DND-41 (cell line): ENCODE results near the gene SELENOK.

Experiments
- ATAC-seq: fragments of 200-7000 bp; cut with Tn5 transposase; 3 replicates; pipeline ENCODE4 v1.9.1; 2021; ENCODE audit warnings: low read depth; ENCODE audit not compliant: insufficient read depth
- DNase-seq: peaks from one replicate; pipeline ENCODE4 v3.0.0-alpha.2; 2020
- H2AFZ ChIP-seq: 2 replicates; pipeline ENCODE4 v1.6.0; 2012; ENCODE audit warnings: low read depth, low read length
- H3K27ac ChIP-seq: 2 replicates; pipeline ENCODE4 v1.5.1; 2012; ENCODE audit warnings: low read length, inconsistent platforms
- H3K27me3 ChIP-seq: fragments of 200-600 bp; sonication (generic); 2 replicates; pipeline ENCODE4 v1.6.0; 2012; ENCODE audit warnings: low read length, mild to moderate bottlenecking, inconsistent platforms; ENCODE audit not compliant: insufficient read depth, poor library complexity
- H3K36me3 ChIP-seq: 2 replicates; pipeline ENCODE4 v1.5.1; 2012; ENCODE audit warnings: low read length, inconsistent platforms; ENCODE audit not compliant: insufficient read depth
- H3K4me1 ChIP-seq: 2 replicates; pipeline ENCODE4 v1.5.1; 2012; ENCODE audit warnings: mild to moderate bottlenecking, low read length; ENCODE audit not compliant: insufficient read depth
- H3K4me2 ChIP-seq: 2 replicates; pipeline ENCODE4 v1.6.0; 2012; ENCODE audit warnings: mild to moderate bottlenecking, moderate library complexity, low read length, inconsistent platforms; ENCODE audit not compliant: insufficient read depth
- H3K4me3 ChIP-seq, 2 experiments: fragments of 200-600 bp in 1 of 2; shearing (Covaris generic) in 1 of 2; 2 replicates each; pipeline ENCODE4 v1.5.1; 2012 to 2016; ENCODE audit warnings: inconsistent platforms in 2 of 2, low read length in 2 of 2, mild to moderate bottlenecking in 2 of 2, low read depth in 1 of 2, moderate library complexity in 1 of 2
- H3K79me2 ChIP-seq: 2 replicates; pipeline ENCODE4 v1.6.0; 2012; ENCODE audit warnings: low read length, inconsistent platforms; ENCODE audit not compliant: insufficient read depth
- H3K9ac ChIP-seq: 2 replicates; pipeline ENCODE4 v1.6.0; 2012; ENCODE audit warnings: low read depth, mild to moderate bottlenecking, inconsistent platforms, low read length, moderate library complexity
- H3K9me3 ChIP-seq: 2 replicates; pipeline ENCODE4 v1.5.1; 2012; ENCODE audit warnings: low read length, moderate library complexity, mild to moderate bottlenecking, inconsistent platforms; ENCODE audit not compliant: insufficient read depth, severe bottlenecking
- H4K20me1 ChIP-seq: 2 replicates; pipeline ENCODE4 v1.6.0; 2012; ENCODE audit warnings: low read length; ENCODE audit not compliant: insufficient read depth
- CTCF ChIP-seq: IDR thresholded peaks from 2 replicates; pipeline ENCODE4 v1.5.1; 2012; ENCODE audit warnings: borderline replicate concordance, low read length, moderate library complexity, mild to moderate bottlenecking; ENCODE audit not compliant: poor library complexity, severe bottlenecking; ENCODE audit errors: extremely low read depth
- EZH2 ChIP-seq: IDR thresholded peaks from 3 replicates; pipeline ENCODE4 v1.6.1; 2012; ENCODE audit warnings: borderline replicate concordance, low read depth, mild to moderate bottlenecking, moderate library complexity, low read length, inconsistent platforms; ENCODE audit not compliant: severe bottlenecking

The SELENOK gene

DNA sequence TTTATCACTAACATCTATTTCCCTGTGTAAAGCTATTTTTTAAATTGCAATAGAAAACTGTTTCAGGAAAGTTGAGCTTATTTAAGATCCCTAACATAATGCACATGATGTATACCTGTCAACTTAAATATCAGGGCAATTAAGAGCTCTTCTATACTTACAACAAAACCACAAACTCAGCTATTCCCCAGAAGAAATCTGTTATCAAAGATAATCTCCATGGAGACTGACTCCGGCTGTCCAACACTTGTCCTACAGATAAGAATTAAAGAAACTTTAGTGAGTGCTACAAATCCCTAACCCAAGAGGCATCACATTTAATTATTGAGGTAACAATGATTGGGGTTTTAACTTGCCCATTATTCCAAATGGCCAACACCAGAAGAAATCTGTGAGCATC is 3.4 kb downstream of the SELENOK start:
- Histone ChIP-seq H3K36me3 (no peaks in the 10 kb centered on the region), H3K27me3 (peaks cover 31% of the 10 kb centered on the region), H3K4me3 (no peak overlapping the region), H2AFZ (no peak overlapping the region), H3K9ac (no peak overlapping the region), H3K9me3 (no peaks in the 10 kb centered on the region), H3K4me2 (no peak overlapping the region), H3K79me2 (no peaks in the 10 kb centered on the region), H3K4me1 (peaks cover 2% of the 10 kb centered on the region; the same call in 1 of the 2 replicates), H4K20me1 (no peaks in the 10 kb centered on the region), H3K27ac (no peak overlapping the region)
- DNase-seq (no peak), ATAC-seq (no peak)
- TF ChIP-seq EZH2 (no peak), CTCF (no peak)

GRCh38 chr3:53887446-53887845 is 4.2 kb downstream of the SELENOK start:
- ATAC-seq: peak; percentile 77
- Histone ChIP-seq H2AFZ (no peak overlapping the region), H3K36me3 (no peaks in the 10 kb centered on the region), H3K27ac (no peak overlapping the region), H3K79me2 (no peaks in the 10 kb centered on the region), H3K4me1 (peaks cover 5% of the 10 kb centered on the region; the same call in 1 of the 2 replicates), H3K27me3 (peaks cover 25% of the 10 kb centered on the region), H3K9me3 (no peaks in the 10 kb centered on the region), H3K4me3 (no peak overlapping the region), H3K4me2 (no peak overlapping the region), H4K20me1 (no peaks in the 10 kb centered on the region), H3K9ac (no peak overlapping the region)
- TF ChIP-seq CTCF: no peak
- no peak for TF ChIP-seq EZH2
- no peak for DNase-seq

DNA sequence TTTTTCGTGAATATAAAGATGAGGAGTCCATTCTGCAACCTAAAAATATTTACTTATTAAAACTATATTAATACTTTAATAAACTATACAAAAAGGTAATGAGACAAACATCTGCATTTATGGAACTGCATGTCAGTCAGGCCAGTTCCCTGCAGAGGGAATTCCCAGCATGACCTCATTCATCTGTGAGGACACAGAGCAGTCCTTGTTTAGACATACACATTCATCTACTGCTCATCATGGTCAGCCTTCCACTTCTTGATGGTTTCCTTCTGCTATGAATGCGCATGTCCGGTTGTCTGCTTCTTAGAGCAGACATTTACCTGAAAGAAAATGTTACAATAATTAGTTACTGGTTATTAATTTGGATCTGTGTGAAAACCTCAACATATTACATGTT is 6.4 kb downstream of the SELENOK start:
- DNase-seq (no peak), ATAC-seq (no peak)
- H3K27me3 ChIP-seq: peaks cover 22% of the 10 kb centered on the region
- no peaks in the 10 kb centered on the region for H3K9me3 ChIP-seq
- no peak for TF ChIP-seq EZH2
- TF ChIP-seq CTCF: no peak
- no peak overlapping the region for H3K4me2 ChIP-seq
- H3K4me1 ChIP-seq: peaks cover 19% of the 10 kb centered on the region
- H3K36me3 ChIP-seq: peaks cover 5% of the 10 kb centered on the region; the same call in 1 of the 2 replicates
- no peak overlapping the region for H3K4me3 ChIP-seq
- no peak overlapping the region for H3K9ac ChIP-seq
- H3K27ac ChIP-seq: no peak overlapping the region
- H2AFZ ChIP-seq: no peak overlapping the region
- no peaks in the 10 kb centered on the region for H4K20me1 ChIP-seq
- H3K79me2 ChIP-seq: peaks cover 13% of the 10 kb centered on the region

GRCh38 chr3:53884623-53885022 is 7.0 kb downstream of the SELENOK start:
- Histone ChIP-seq H3K4me2 (no peak overlapping the region), H3K4me3 (no peak overlapping the region), H3K4me1 (peaks cover 21% of the 10 kb centered on the region), H3K27me3 (peaks cover 20% of the 10 kb centered on the region), H3K36me3 (peaks cover 11% of the 10 kb centered on the region), H3K27ac (no peak overlapping the region), H4K20me1 (no peaks in the 10 kb centered on the region), H2AFZ (no peak overlapping the region), H3K79me2 (peaks cover 13% of the 10 kb centered on the region), H3K9me3 (no peaks in the 10 kb centered on the region), H3K9ac (no peak overlapping the region)
- DNase-seq (no peak), ATAC-seq (no peak)
- TF ChIP-seq EZH2: no peak
- no peak for TF ChIP-seq CTCF
